Fibroblast of skin of left biceps (primary cell): Measurements from ENCODE around the gene CCDC40.

Experiments
- DNase-seq, 2 experiments: peaks; one replicate each; pipeline ENCODE4 v3.0.0-alpha.2; 2013; ENCODE audit warnings: low read depth in 2 of 2

CCDC40 gene

GRCh38 chr17:80018917-80019651 lies 17.4 kb upstream of the CCDC40 start:
- no peak for DNase-seq

- no peak for DNase-seq
These were observed 14.8 kb upstream of the CCDC40 start for GRCh38 chr17:80021600-80021999.

GRCh38 chr17:80023481-80024205 lies 12.8 kb upstream of the CCDC40 start:
- DNase-seq = no peak

GRCh38 chr17:80024206-80024972 lies 12.1 kb upstream of the CCDC40 start:
- DNase-seq = no peak

GRCh38 chr17:80025140-80025539 lies 11.3 kb upstream of the CCDC40 start:
- no peak for DNase-seq

GRCh38 chr17:80025796-80026195 lies 10.6 kb upstream of the CCDC40 start:
- no peak for DNase-seq

GRCh38 chr17:80026359-80027042 lies 9.9 kb upstream of the CCDC40 start:
- no peak for DNase-seq

- no peak for DNase-seq
These were observed 9.4 kb upstream of the CCDC40 start for GRCh38 chr17:80027043-80027435.

GRCh38 chr17:80028030-80028429 lies 8.4 kb upstream of the CCDC40 start:
- DNase-seq = no peak

GRCh38 chr17:80029258-80029974 lies 7.0 kb upstream of the CCDC40 start:
- peak; percentile 45 to 54 for DNase-seq

GRCh38 chr17:80030730-80031410 lies 5.6 kb upstream of the CCDC40 start:
- no peak for DNase-seq

- DNase-seq = no peak
These were observed 4.6 kb upstream of the CCDC40 start for GRCh38 chr17:80031691-80032430.

GRCh38 chr17:80032614-80033171 lies 3.7 kb upstream of the CCDC40 start:
- no peak for DNase-seq

GRCh38 chr17:80033840-80034239 lies 2.6 kb upstream of the CCDC40 start:
- DNase-seq = no peak

- no peak for DNase-seq
These were observed 1.4 kb upstream of the CCDC40 start for GRCh38 chr17:80034791-80035686.

GRCh38 chr17:80035687-80035936 lies 830 bp upstream of the CCDC40 start, which contains the start of gene TBC1D16:
Gene TBC1D16 (minus strand): TSS chr17:80035872. CDS start chr17:80013547, 22,325 bp downstream.
- DNase-seq = no peak

GRCh38 chr17:80036715-80037477 lies 454 bp downstream of the CCDC40 start:
- DNase-seq = no peak

GRCh38 chr17:80043963-80044362 lies 7.5 kb downstream of the CCDC40 start:
- no peak for DNase-seq
